Tibial nerve (tissue), 4 donors: ENCODE data around the gene HS2ST1. TPM values are rescaled to one million over a fixed set of nuclear protein-coding genes. Genes with fewer than 3 reads are reported as not detected.

Source experiments
- DNase-seq, 2 donors: peaks; one replicate each; pipeline ENCODE4 v3.0.0-alpha.2; 2019; ENCODE audit warnings: low spot score in 2 of 2
- H3K27ac ChIP-seq, 4 donors: fragments of 200-600 bp; sonication (generic) in 3 of 4; one replicate each; pipeline ENCODE4 v1.5.1; 2017 to 2019; ENCODE audit warnings: mild to moderate bottlenecking in 1 of 4
- H3K27me3 ChIP-seq, 2 donors: fragments of 200-600 bp; sonication (generic) in 1 of 2; one replicate each; pipeline versions ENCODE4 v1.5.1 to v1.6.0; 2017 to 2019
- H3K36me3 ChIP-seq, 3 donors: fragments of 200-600 bp; sonication (generic); one replicate each; pipeline ENCODE4 v1.5.1; 2018 to 2019
- H3K4me1 ChIP-seq, 4 donors: fragments of 200-600 bp; sonication (generic) in 3 of 4; one replicate each; pipeline ENCODE4 v1.5.1; 2017 to 2019
- H3K4me3 ChIP-seq, 4 donors: fragments of 200-600 bp; sonication (generic) in 3 of 4; one replicate each; pipeline ENCODE4 v1.5.1; 2017 to 2019; ENCODE audit warnings: mild to moderate bottlenecking in 1 of 4, moderate library complexity in 1 of 4
- H3K9me3 ChIP-seq, 4 donors: fragments of 200-600 bp; sonication (generic) in 3 of 4; one replicate each; pipeline ENCODE4 v1.5.1; 2017 to 2019
- CTCF ChIP-seq, 5 experiments: fragments of 200-600 bp in 3 of 5; fragments of 450-650 bp in 2 of 5; sonication (generic) in 3 of 5; IDR thresholded peaks; one replicate each; pipeline ENCODE4 v1.5.1; 2016 to 2019; ENCODE audit warnings: antibody characterized with exemption in 5 of 5, mild to moderate bottlenecking in 3 of 5, moderate library complexity in 2 of 5
- EP300 ChIP-seq, 2 donors: sonication (generic); formaldehyde crosslinking; IDR thresholded peaks; one replicate each; pipeline ENCODE4 v1.6.1; 2017; ENCODE audit warnings: antibody characterized with exemption in 2 of 2, mild to moderate bottlenecking in 1 of 2
- POLR2A ChIP-seq, 2 donors: fragments of 450-650 bp; IDR thresholded peaks; one replicate each; pipeline ENCODE4 v1.6.1; 2017; ENCODE audit warnings: antibody characterized with exemption in 2 of 2, mild to moderate bottlenecking in 2 of 2, moderate library complexity in 2 of 2
- WGBS, 2 donors: methylation state at CpG; one replicate each; pipeline ENCODE4 v1.1.5; 2018; 5-methylcytosine and 5-hydroxymethylcytosine counted together
- total RNA-seq, 4 donors: library from RNA; depleted of rRNA; stranded (reverse); fragments of >200 nt; gene quantifications; one replicate each; pipeline ENCODE4 v1.1.0, GENCODE V29; 2016

Gene HS2ST1
- total RNA-seq, 4 donors from 2014 or later: 10.3 to 12.9 (median 11.2) TPM

DNA sequence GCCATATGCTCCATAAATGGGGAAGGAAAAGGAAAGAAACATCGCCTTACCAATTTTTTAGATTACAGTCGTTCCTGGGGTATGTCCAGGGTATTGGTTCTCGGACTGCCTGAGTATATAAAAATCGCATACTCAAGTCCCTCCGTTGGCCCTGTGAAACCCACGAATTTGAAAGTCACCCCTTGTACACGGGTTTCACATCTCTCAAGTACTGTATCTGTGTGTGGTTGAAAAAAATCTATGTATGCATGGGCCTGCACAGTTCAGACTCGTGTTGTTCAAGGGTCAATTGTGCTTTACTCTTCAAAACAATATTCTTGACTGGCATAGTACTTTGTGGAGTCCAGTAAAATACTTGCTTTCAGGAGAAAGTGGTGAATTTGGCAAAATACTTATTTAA is 171.7 kb downstream of the HS2ST1 start:
- 75 to 79% methylated on average over 8 of the region's 8 CpGs for WGBS, 2 donors
- peaks cover 0 to 10% (median 0%) of the 10 kb centered on the region in 4 donors for H3K4me1 ChIP-seq
- H3K27ac ChIP-seq: no peak overlapping the region

GRCh38 chr1:87089070-87089736 is 174.8 kb downstream of the HS2ST1 start:
- Histone ChIP-seq H3K27ac (no peak overlapping the region), H3K36me3 (no peaks in the 10 kb centered on the region), H3K4me3 (no peak overlapping the region), H3K27me3 (no peaks in the 10 kb centered on the region), H3K4me1 (peaks cover 0 to 2% (median 0%) of the 10 kb centered on the region in 4 donors), H3K9me3 (no peaks in the 10 kb centered on the region)
- DNase-seq: no peak
- 68 to 75% methylated on average over 5 of the region's 5 CpGs for WGBS, 2 donors
- TF ChIP-seq CTCF (IDR thresholded peaks at IDR 0.05) (no peak), POLR2A (IDR thresholded peaks at IDR 0.05) (no peak), EP300 (IDR thresholded peaks at IDR 0.05) (no peak)

More for the DNA sequence above, 171.7 kb downstream of the HS2ST1 start:
- TF ChIP-seq POLR2A (IDR thresholded peaks at IDR 0.05) (no peak), EP300 (IDR thresholded peaks at IDR 0.05) (no peak), CTCF (IDR thresholded peaks at IDR 0.05) (no peak)
- Histone ChIP-seq H3K9me3 (no peaks in the 10 kb centered on the region), H3K4me3 (no peak overlapping the region), H3K36me3 (no peaks in the 10 kb centered on the region), H3K27me3 (no peaks in the 10 kb centered on the region)
- no peak for DNase-seq

GRCh38 chr1:87089823-87090222 is 175.4 kb downstream of the HS2ST1 start:
- no peak for DNase-seq
- Histone ChIP-seq H3K4me3 (no peak overlapping the region), H3K36me3 (no peaks in the 10 kb centered on the region), H3K4me1 (no peaks in the 10 kb centered on the region), H3K27me3 (no peaks in the 10 kb centered on the region), H3K27ac (no peak overlapping the region), H3K9me3 (no peaks in the 10 kb centered on the region)
- 69 to 79% methylated on average over 2 of the region's 2 CpGs for WGBS, 2 donors
- TF ChIP-seq CTCF (IDR thresholded peaks at IDR 0.05): no peak
- no peak for TF ChIP-seq POLR2A (IDR thresholded peaks at IDR 0.05)
- no peak for TF ChIP-seq EP300 (IDR thresholded peaks at IDR 0.05)

DNA sequence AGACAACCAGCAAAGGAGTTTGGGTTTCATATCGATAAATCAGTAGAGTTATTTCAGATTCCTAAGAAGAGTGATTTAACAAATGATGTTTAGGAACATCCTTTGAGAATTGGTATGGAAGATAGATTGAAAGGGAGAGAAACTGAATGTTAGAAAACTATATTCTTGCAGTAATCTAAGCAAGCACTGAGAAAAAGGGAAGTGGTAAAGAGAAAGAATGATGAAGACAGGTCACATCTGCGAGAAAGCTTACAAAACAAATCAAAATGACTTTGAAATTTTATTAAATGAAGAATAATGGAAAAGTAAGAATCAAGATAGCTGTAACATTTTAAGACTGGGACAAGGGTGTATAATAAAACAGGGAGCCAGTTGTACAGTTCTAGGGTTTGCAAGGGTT is 177.0 kb downstream of the HS2ST1 start:
- no peaks in the 10 kb centered on the region for H3K9me3 ChIP-seq
- no peak overlapping the region for H3K27ac ChIP-seq
- H3K4me1 ChIP-seq: no peaks in the 10 kb centered on the region
- H3K4me3 ChIP-seq: no peak overlapping the region
- no peak for TF ChIP-seq CTCF (IDR thresholded peaks at IDR 0.05)
- TF ChIP-seq EP300 (IDR thresholded peaks at IDR 0.05): no peak
- no peak for TF ChIP-seq POLR2A (IDR thresholded peaks at IDR 0.05)
- H3K36me3 ChIP-seq: no peaks in the 10 kb centered on the region
- 89 to 97% methylated on average over 2 of the region's 2 CpGs for WGBS, 2 donors
- DNase-seq: no peak
- H3K27me3 ChIP-seq: no peaks in the 10 kb centered on the region

GRCh38 chr1:87092846-87093245 is 178.4 kb downstream of the HS2ST1 start:
- Histone ChIP-seq H3K27ac (no peak overlapping the region), H3K36me3 (no peaks in the 10 kb centered on the region), H3K4me1 (no peaks in the 10 kb centered on the region), H3K4me3 (no peak overlapping the region), H3K9me3 (no peaks in the 10 kb centered on the region), H3K27me3 (no peaks in the 10 kb centered on the region)
- WGBS, 2 donors: 97% methylated on average over 3 of the region's 3 CpGs
- DNase-seq: no peak
- TF ChIP-seq EP300 (IDR thresholded peaks at IDR 0.05): no peak
- TF ChIP-seq POLR2A (IDR thresholded peaks at IDR 0.05): no peak
- TF ChIP-seq CTCF (IDR thresholded peaks at IDR 0.05): no peak
